ENCODE data around the gene SLC25A29.

GRCh38 chr14:100328495-100329163, 22.4 kb upstream of the SLC25A29 start:
- TF ChIP-seq SIN3A (IDR thresholded peaks at IDR 0.05; ENCODE audit: borderline replicate concordance, insufficient read depth, low read length) (no peak), POLR2AphosphoS5 (IDR thresholded peaks at IDR 0.05; ENCODE audit: low read depth, low read length) (no peak)
